ENCODE measurements around the gene CACNA2D3.

The CACNA2D3 gene

GRCh38 chr3:54547051-54547450 lies 424.7 kb downstream of the CACNA2D3 start:
- CTCF ChIA-PET = no interaction called here
- POLR2A ChIA-PET = no interaction called here
- TF ChIP-seq ZNF384 (IDR thresholded peaks at IDR 0.05) (no peak), CTBP1 (IDR thresholded peaks at IDR 0.05; ENCODE audit: borderline replicate concordance) (no peak), SP1 (IDR thresholded peaks at IDR 0.05) (no peak), BHLHE40 (IDR thresholded peaks at IDR 0.05; ENCODE audit: borderline replicate concordance) (no peak), FOXK2 (IDR thresholded peaks at IDR 0.05) (no peak), FOXA1 (IDR thresholded peaks at IDR 0.05) (no peak), FOXM1 (IDR thresholded peaks at IDR 0.05; ENCODE audit: borderline replicate concordance) (no peak), ARNT (IDR thresholded peaks at IDR 0.05) (no peak), PKNOX1 (IDR thresholded peaks at IDR 0.05) (no peak), SUZ12 (IDR thresholded peaks at IDR 0.05) (no peak), LEF1 (IDR thresholded peaks at IDR 0.05; ENCODE audit: borderline replicate concordance) (no peak), HDGF (IDR thresholded peaks at IDR 0.05; ENCODE audit: borderline replicate concordance) (no peak), NFRKB (IDR thresholded peaks at IDR 0.05) (no peak), ELF4 (IDR thresholded peaks at IDR 0.05) (no peak)
- no peak for DNase-seq (ENCODE audit: extremely low spot score)

GRCh38 chr3:54547846-54548245 lies 425.5 kb downstream of the CACNA2D3 start:
- TF ChIP-seq SP1 (IDR thresholded peaks at IDR 0.05) (no peak), TARDBP (IDR thresholded peaks at IDR 0.05) (no peak), ZNF384 (IDR thresholded peaks at IDR 0.05) (no peak), ELF4 (IDR thresholded peaks at IDR 0.05) (no peak), LEF1 (IDR thresholded peaks at IDR 0.05; ENCODE audit: borderline replicate concordance) (no peak), PKNOX1 (IDR thresholded peaks at IDR 0.05) (no peak)
- no peak for DNase-seq (ENCODE audit: extremely low spot score)
- ChIA-PET CTCF (no interaction called here), POLR2A (no interaction called here)

GRCh38 chr3:54549607-54550220 lies 427.4 kb downstream of the CACNA2D3 start:
- ChIA-PET CTCF (no interaction called here), POLR2A (no interaction called here)
- TF ChIP-seq FOXM1 (IDR thresholded peaks at IDR 0.05; ENCODE audit: borderline replicate concordance) (no peak), FOXK2 (IDR thresholded peaks at IDR 0.05) (no peak), FOXA1 (IDR thresholded peaks at IDR 0.05) (no peak), ELF4 (IDR thresholded peaks at IDR 0.05) (no peak), ZNF384 (IDR thresholded peaks at IDR 0.05) (no peak), ARNT (IDR thresholded peaks at IDR 0.05) (no peak), BHLHE40 (IDR thresholded peaks at IDR 0.05; ENCODE audit: borderline replicate concordance) (no peak), SP1 (IDR thresholded peaks at IDR 0.05) (no peak), HDGF (IDR thresholded peaks at IDR 0.05; ENCODE audit: borderline replicate concordance) (no peak), L3MBTL2 (conservative IDR thresholded peaks at IDR 0.05) (no peak), PKNOX1 (IDR thresholded peaks at IDR 0.05) (no peak), TARDBP (IDR thresholded peaks at IDR 0.05) (no peak), SUZ12 (IDR thresholded peaks at IDR 0.05) (no peak), NFRKB (IDR thresholded peaks at IDR 0.05) (no peak), CTBP1 (IDR thresholded peaks at IDR 0.05; ENCODE audit: borderline replicate concordance) (no peak)
- no peak for DNase-seq (ENCODE audit: extremely low spot score)

GRCh38 chr3:54550221-54550977 lies 428.0 kb downstream of the CACNA2D3 start:
- DNase-seq (ENCODE audit: extremely low spot score) = no peak
- ChIA-PET POLR2A (no interaction called here), CTCF (no interaction called here)
- no peak for TF ChIP-seq FOXM1 (IDR thresholded peaks at IDR 0.05; ENCODE audit: borderline replicate concordance)
- no peak for TF ChIP-seq ARNT (IDR thresholded peaks at IDR 0.05)
- no peak for TF ChIP-seq CTBP1 (IDR thresholded peaks at IDR 0.05; ENCODE audit: borderline replicate concordance)
- TF ChIP-seq TARDBP (IDR thresholded peaks at IDR 0.05) = no peak
- no peak for TF ChIP-seq ELF4 (IDR thresholded peaks at IDR 0.05)
- no peak for TF ChIP-seq ZNF384 (IDR thresholded peaks at IDR 0.05)
- TF ChIP-seq BHLHE40 (IDR thresholded peaks at IDR 0.05; ENCODE audit: borderline replicate concordance) = no peak
- TF ChIP-seq L3MBTL2 (conservative IDR thresholded peaks at IDR 0.05) = no peak
- no peak for TF ChIP-seq HDGF (IDR thresholded peaks at IDR 0.05; ENCODE audit: borderline replicate concordance)
- TF ChIP-seq SP1 (IDR thresholded peaks at IDR 0.05) = no peak
- TF ChIP-seq PKNOX1 (IDR thresholded peaks at IDR 0.05) = no peak
- TF ChIP-seq LEF1 (IDR thresholded peaks at IDR 0.05; ENCODE audit: borderline replicate concordance) = no peak
- TF ChIP-seq SUZ12 (IDR thresholded peaks at IDR 0.05) = no peak
- no peak for TF ChIP-seq FOXK2 (IDR thresholded peaks at IDR 0.05)
- no peak for TF ChIP-seq NFRKB (IDR thresholded peaks at IDR 0.05)
- TF ChIP-seq FOXA1 (IDR thresholded peaks at IDR 0.05) = no peak

GRCh38 chr3:54556630-54557029 lies 434.3 kb downstream of the CACNA2D3 start:
- CTCF ChIA-PET = no interaction called here

More at GRCh38 chr3:54556630-54557029, 434.3 kb downstream of the CACNA2D3 start:
- POLR2A ChIA-PET = no interaction called here
- no peak for DNase-seq (ENCODE audit: extremely low spot score)
- TF ChIP-seq ELF4 (IDR thresholded peaks at IDR 0.05) = no peak
- TF ChIP-seq FOXM1 (IDR thresholded peaks at IDR 0.05; ENCODE audit: borderline replicate concordance) = no peak
- no peak for TF ChIP-seq PKNOX1 (IDR thresholded peaks at IDR 0.05)
- no peak for TF ChIP-seq LEF1 (IDR thresholded peaks at IDR 0.05; ENCODE audit: borderline replicate concordance)
- TF ChIP-seq FOXK2 (IDR thresholded peaks at IDR 0.05) = no peak
- TF ChIP-seq BHLHE40 (IDR thresholded peaks at IDR 0.05; ENCODE audit: borderline replicate concordance) = no peak
- TF ChIP-seq FOXA1 (IDR thresholded peaks at IDR 0.05) = no peak
- TF ChIP-seq HDGF (IDR thresholded peaks at IDR 0.05; ENCODE audit: borderline replicate concordance) = no peak
- TF ChIP-seq ARNT (IDR thresholded peaks at IDR 0.05) = no peak
- no peak for TF ChIP-seq SP1 (IDR thresholded peaks at IDR 0.05)
- no peak for TF ChIP-seq L3MBTL2 (conservative IDR thresholded peaks at IDR 0.05)
- no peak for TF ChIP-seq ZNF384 (IDR thresholded peaks at IDR 0.05)
- no peak for TF ChIP-seq TARDBP (IDR thresholded peaks at IDR 0.05)
- TF ChIP-seq SUZ12 (IDR thresholded peaks at IDR 0.05) = no peak
- TF ChIP-seq NFRKB (IDR thresholded peaks at IDR 0.05) = no peak
- no peak for TF ChIP-seq CTBP1 (IDR thresholded peaks at IDR 0.05; ENCODE audit: borderline replicate concordance)

All from HEK293T (cell line).